Vagina (tissue), 2 donors: ENCODE data around the gene SLC43A1. TPM values are rescaled to one million over a fixed set of nuclear protein-coding genes. Genes with fewer than 3 reads are reported as not detected.

ENCODE experiments used
- DNase-seq, 2 donors: peaks; one replicate each; pipeline ENCODE4 v3.0.0-alpha.2; 2017; ENCODE audit errors: extremely low spot score in 2 of 2
- H3K27ac ChIP-seq: fragments of 200-600 bp; sonication (generic); one replicate; pipeline ENCODE4 v1.5.1; 2019
- H3K27me3 ChIP-seq: fragments of 200-600 bp; sonication (generic); one replicate; pipeline ENCODE4 v1.5.1; 2019
- H3K36me3 ChIP-seq, 2 donors: fragments of 200-600 bp; sonication (generic); one replicate each; pipeline ENCODE4 v1.5.1; 2017 to 2019
- H3K4me1 ChIP-seq: fragments of 200-600 bp; sonication (generic); one replicate; pipeline ENCODE4 v1.5.1; 2019
- H3K4me3 ChIP-seq, 2 donors: fragments of 200-600 bp; sonication (generic); 1 replicate in 1 of 2; 2 replicates in 1 of 2; pipeline ENCODE4 v1.5.1; 2016 to 2019
- H3K9me3 ChIP-seq: fragments of 200-600 bp; sonication (generic); one replicate; pipeline ENCODE4 v1.5.1; 2019
- POLR2A ChIP-seq, 2 donors: fragments of 450-650 bp; IDR thresholded peaks; one replicate each; pipeline ENCODE4 v1.6.1; 2017; ENCODE audit warnings: antibody characterized with exemption in 2 of 2, mild to moderate bottlenecking in 2 of 2, moderate library complexity in 2 of 2
- POLR2AphosphoS5 ChIP-seq, 2 donors: sonication (generic); formaldehyde crosslinking; IDR thresholded peaks; one replicate each; pipeline ENCODE4 v1.9.0; 2017; ENCODE audit warnings: antibody characterized with exemption in 2 of 2, mild to moderate bottlenecking in 2 of 2, low read depth in 1 of 2; ENCODE audit not compliant: insufficient read depth in 1 of 2
- intact Hi-C: fragments of 100-400 bp; cut with DNase I; formaldehyde crosslinking; loops from one replicate; pipeline ENCODE4 v1.15.1; 2023
- total RNA-seq: library from RNA; depleted of rRNA; stranded (reverse); fragments of >200 nt; gene quantifications from one replicate; pipeline ENCODE4 v1.2.3, GENCODE V29; 2016
- TF ChIP-seq, protein P1 (sequence below), 3 experiments: fragments of 450-650 bp in 2 of 3; fragments of 200-600 bp in 1 of 3; sonication (generic) in 1 of 3; IDR thresholded peaks; one replicate each; pipeline ENCODE4 v1.5.1; 2017 to 2019; ENCODE audit warnings: antibody characterized with exemption in 3 of 3, mild to moderate bottlenecking in 2 of 3, moderate library complexity in 2 of 3

The SLC43A1 gene
- total RNA-seq, 1 donor from 2014 or later, result 22.6 TPM

DNA sequence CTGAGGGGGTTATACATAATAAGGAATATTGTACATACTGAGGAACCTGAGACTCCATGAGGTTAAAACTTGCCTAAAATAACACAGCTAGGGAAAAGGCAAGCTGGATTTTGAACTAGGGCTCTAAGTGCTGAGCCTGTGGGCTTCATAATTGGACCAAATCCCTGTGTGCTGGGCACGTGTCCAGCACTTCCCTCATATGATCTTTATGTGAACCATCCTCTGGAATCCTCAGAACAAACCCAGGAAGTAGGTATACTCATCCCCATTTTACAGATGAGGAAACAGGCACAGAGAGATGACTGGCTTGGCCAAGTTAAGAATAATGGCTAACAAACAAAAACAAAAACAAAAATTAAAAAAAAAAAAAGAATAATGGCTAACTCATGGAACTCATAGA is 40.3 kb downstream of the SLC43A1 start:
- no peak for DNase-seq
- Histone ChIP-seq H3K27me3 (no peaks in the 10 kb centered on the region), H3K9me3 (no peaks in the 10 kb centered on the region), H3K4me3 (no peak overlapping the region), H3K4me1 (peaks cover 22% of the 10 kb centered on the region), H3K36me3 (no peaks in the 10 kb centered on the region), H3K27ac (no peak overlapping the region)
- intact Hi-C loops, result no loop called here
- TF ChIP-seq, protein P1, sequence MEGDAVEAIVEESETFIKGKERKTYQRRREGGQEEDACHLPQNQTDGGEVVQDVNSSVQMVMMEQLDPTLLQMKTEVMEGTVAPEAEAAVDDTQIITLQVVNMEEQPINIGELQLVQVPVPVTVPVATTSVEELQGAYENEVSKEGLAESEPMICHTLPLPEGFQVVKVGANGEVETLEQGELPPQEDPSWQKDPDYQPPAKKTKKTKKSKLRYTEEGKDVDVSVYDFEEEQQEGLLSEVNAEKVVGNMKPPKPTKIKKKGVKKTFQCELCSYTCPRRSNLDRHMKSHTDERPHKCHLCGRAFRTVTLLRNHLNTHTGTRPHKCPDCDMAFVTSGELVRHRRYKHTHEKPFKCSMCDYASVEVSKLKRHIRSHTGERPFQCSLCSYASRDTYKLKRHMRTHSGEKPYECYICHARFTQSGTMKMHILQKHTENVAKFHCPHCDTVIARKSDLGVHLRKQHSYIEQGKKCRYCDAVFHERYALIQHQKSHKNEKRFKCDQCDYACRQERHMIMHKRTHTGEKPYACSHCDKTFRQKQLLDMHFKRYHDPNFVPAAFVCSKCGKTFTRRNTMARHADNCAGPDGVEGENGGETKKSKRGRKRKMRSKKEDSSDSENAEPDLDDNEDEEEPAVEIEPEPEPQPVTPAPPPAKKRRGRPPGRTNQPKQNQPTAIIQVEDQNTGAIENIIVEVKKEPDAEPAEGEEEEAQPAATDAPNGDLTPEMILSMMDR (IDR thresholded peaks at IDR 0.05), result no peak
- TF ChIP-seq POLR2A (IDR thresholded peaks at IDR 0.05), result no peak
- no peak for TF ChIP-seq POLR2AphosphoS5 (IDR thresholded peaks at IDR 0.05; ENCODE audit: insufficient read depth in 1 of 2, low read depth in 1 of 2)

DNA sequence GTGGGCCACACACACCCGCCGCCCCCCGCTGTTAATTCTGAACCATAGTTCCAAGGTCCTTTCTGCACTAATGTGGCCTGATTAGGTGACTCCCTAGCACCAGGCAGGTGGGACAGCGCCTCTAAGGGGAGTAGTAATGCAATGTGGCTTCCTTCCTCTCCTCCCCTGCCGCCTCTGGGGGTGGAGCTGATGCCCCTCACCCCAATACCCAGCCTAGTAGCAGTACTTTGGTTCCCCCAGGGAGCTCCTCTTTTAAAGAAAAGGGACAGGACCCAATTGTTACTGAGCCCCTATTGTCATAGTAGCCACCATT is 40.7 kb downstream of the SLC43A1 start:
- no peaks in the 10 kb centered on the region for H3K36me3 ChIP-seq
- H3K9me3 ChIP-seq, result no peaks in the 10 kb centered on the region
- DNase-seq, result no peak
- H3K27ac ChIP-seq, result no peak overlapping the region
- no peak overlapping the region for H3K4me3 ChIP-seq
- TF ChIP-seq, protein P1 (IDR thresholded peaks at IDR 0.05), result no peak
- no peak for TF ChIP-seq POLR2A (IDR thresholded peaks at IDR 0.05)
- no peak for TF ChIP-seq POLR2AphosphoS5 (IDR thresholded peaks at IDR 0.05; ENCODE audit: insufficient read depth in 1 of 2, low read depth in 1 of 2)
- intact Hi-C loops, result no loop called here
- no peaks in the 10 kb centered on the region for H3K27me3 ChIP-seq
- peaks cover 22% of the 10 kb centered on the region for H3K4me1 ChIP-seq

DNA sequence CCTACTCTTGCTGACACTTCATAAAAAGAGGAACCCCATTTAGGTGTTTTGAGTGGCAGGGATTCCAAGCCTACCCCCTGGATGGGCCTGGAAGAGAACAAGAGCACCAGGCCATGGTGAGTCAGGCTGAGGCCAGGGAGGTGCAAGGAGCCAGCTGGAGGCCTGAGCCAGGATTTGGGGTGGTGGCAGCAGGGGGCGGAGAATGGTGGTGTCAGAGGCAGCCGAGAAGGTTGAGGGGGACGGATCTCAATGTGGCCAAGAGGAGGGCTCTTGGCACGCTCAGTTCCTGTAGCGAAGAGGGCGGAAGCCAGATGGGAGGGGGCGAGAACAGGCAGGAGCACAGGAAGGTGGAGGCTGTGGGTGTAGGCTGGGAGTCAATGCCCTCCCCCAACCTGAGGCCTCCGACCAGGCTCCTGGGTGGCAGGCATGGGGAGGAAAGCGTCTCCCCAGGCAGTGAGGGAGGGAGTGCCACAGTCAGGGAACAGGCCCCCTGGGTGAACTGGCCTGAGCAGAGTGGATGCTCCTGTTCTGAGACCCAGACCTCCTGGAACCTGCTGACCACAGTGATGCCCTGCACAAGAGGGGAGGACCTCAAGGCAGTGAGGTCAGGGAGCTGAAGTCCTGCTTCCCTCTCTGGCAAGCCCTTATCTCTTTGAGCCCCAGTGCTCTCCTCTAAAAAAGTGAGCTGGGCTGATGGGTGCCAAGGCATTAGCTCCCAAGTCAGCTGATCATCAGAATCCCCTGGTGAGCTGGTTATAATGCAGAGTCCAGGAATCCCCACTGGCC is 41.3 kb downstream of the SLC43A1 start:
- Histone ChIP-seq H3K27ac (no peak overlapping the region), H3K9me3 (no peaks in the 10 kb centered on the region), H3K4me1 (peaks cover 22% of the 10 kb centered on the region), H3K4me3 (no peak overlapping the region), H3K36me3 (no peaks in the 10 kb centered on the region), H3K27me3 (no peaks in the 10 kb centered on the region)
- TF ChIP-seq POLR2AphosphoS5 (IDR thresholded peaks at IDR 0.05; ENCODE audit: insufficient read depth in 1 of 2, low read depth in 1 of 2), result no peak
- TF ChIP-seq, protein P1 (IDR thresholded peaks at IDR 0.05), result no peak
- no peak for TF ChIP-seq POLR2A (IDR thresholded peaks at IDR 0.05)
- no peak for DNase-seq
- intact Hi-C loops, result no loop called here

DNA sequence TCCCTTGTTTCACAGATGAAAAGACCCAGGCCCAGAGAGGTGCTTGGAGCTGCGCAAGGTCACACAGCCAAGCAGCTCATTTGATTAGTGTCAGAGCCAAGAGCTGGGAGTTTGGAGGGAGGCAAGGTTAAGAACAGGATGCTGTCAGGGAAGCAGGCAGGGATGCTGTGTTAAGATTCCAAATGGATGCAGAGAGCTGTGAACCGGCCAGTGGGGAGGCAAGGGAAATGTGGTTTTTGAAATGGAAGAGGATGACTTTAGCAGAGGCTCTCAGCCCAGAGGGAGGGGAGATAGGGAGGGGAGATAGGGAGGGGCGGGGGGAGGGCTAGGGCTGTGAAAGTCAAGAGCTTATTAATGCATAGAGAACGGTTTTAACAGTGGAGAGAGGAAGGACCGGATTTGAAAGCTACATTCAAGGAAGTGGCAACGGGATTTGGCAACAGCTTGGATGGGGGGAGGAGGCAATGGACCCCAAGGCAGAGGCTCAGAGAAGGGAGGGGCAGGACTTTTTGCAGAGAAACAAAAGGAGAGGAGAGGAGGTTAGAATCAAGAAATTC is 42.1 kb downstream of the SLC43A1 start:
- H3K4me1 ChIP-seq, result peaks cover 22% of the 10 kb centered on the region
- no peak overlapping the region for H3K27ac ChIP-seq
- no peaks in the 10 kb centered on the region for H3K36me3 ChIP-seq
- intact Hi-C loops, result no loop called here
- no peak overlapping the region for H3K4me3 ChIP-seq
- no peaks in the 10 kb centered on the region for H3K27me3 ChIP-seq
- DNase-seq, result no peak
- TF ChIP-seq, protein P1 (IDR thresholded peaks at IDR 0.05), result no peak
- TF ChIP-seq POLR2AphosphoS5 (IDR thresholded peaks at IDR 0.05; ENCODE audit: insufficient read depth in 1 of 2, low read depth in 1 of 2) (no peak), POLR2A (IDR thresholded peaks at IDR 0.05) (no peak)
- no peaks in the 10 kb centered on the region for H3K9me3 ChIP-seq

DNA sequence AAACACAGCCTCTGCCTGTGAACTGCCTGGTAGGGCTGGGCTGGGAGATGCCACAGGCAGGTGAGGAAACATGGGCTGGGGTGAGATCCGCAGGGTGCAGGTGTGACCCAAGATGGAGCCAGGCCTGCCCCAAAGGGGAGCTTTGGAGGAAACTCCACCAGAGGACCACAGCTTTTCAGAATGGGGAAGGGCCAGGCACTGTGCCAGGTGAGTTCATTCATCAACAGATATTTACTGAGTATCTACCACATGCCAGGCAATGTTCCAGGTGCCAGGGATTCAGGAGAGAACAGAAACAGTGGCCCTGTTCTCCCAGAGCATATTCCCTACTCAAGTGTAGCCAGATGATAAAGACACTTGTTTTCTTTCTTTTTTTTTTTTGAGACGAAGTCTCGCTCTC is 44.0 kb downstream of the SLC43A1 start:
- TF ChIP-seq POLR2AphosphoS5 (IDR thresholded peaks at IDR 0.05; ENCODE audit: insufficient read depth in 1 of 2, low read depth in 1 of 2) (no peak), POLR2A (IDR thresholded peaks at IDR 0.05) (no peak)
- TF ChIP-seq, protein P1 (IDR thresholded peaks at IDR 0.05), result no peak
- peaks cover 14% of the 10 kb centered on the region for H3K4me1 ChIP-seq

More for the DNA sequence above, 44.0 kb downstream of the SLC43A1 start:
- Histone ChIP-seq H3K9me3 (no peaks in the 10 kb centered on the region), H3K27me3 (no peaks in the 10 kb centered on the region), H3K27ac (no peak overlapping the region), H3K36me3 (no peaks in the 10 kb centered on the region), H3K4me3 (no peak overlapping the region)
- no peak for DNase-seq
- intact Hi-C loops, result no loop called here
